HG03097 (cell line): ENCODE measurements around the gene ZNF79.

Experiments used
- ATAC-seq: cut with Tn5 transposase; IDR thresholded peaks from one replicate; pipeline ENCODE4 v1.9.1; 2021; ENCODE audit not compliant: unreplicated experiment, low FRiP score

Gene ZNF79

DNA sequence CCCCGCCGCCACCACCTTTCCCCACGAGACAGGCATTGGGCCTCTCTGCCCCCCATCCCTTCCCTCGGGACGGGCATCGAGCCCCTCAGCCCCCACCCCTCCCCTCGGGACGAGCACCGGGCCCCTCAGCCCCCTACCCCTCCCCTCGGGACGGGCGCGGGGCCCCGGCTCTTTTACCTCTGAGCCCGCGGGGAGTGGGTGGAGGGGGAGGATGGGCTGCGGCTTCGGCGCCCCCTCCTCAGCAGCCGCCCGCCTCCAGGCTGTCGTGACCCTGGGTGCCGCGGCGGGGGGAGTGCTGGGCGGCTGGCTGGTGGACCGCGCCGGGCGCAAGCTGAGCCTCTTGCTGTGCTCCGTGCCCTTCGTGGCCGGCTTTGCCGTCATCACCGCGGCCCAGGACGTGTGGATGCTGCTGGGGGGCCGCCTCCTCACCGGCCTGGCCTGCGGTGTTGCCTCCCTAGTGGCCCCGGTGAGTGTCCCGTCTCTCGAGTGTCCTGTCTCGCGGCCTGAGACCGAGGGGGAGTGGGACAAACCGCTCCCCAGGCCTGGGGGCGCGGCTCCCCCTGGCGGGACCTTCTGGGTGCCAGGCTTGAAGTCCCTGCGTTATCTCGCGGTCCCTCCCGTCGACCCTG is 26.4 kb upstream of the ZNF79 start:
- no peak for ATAC-seq

DNA sequence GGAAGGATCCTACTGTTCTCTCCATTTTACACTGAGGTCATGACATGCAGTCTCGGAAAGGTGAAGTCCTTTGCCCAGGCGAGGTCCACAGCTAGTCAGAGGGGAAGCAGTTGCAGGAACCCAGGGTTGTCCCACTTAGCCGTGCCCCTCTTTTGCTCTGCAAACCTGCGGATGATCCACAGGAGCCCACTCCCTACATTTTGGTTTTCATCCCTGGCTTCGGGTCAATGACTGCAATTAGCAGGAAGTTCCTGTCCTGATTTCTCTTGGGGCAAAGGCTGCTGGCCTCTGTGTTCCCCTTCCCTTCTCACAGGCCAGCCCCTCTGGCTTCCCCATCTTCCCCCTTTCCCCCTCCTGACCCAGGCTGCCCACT is 25.9 kb upstream of the ZNF79 start:
- no peak for ATAC-seq

DNA sequence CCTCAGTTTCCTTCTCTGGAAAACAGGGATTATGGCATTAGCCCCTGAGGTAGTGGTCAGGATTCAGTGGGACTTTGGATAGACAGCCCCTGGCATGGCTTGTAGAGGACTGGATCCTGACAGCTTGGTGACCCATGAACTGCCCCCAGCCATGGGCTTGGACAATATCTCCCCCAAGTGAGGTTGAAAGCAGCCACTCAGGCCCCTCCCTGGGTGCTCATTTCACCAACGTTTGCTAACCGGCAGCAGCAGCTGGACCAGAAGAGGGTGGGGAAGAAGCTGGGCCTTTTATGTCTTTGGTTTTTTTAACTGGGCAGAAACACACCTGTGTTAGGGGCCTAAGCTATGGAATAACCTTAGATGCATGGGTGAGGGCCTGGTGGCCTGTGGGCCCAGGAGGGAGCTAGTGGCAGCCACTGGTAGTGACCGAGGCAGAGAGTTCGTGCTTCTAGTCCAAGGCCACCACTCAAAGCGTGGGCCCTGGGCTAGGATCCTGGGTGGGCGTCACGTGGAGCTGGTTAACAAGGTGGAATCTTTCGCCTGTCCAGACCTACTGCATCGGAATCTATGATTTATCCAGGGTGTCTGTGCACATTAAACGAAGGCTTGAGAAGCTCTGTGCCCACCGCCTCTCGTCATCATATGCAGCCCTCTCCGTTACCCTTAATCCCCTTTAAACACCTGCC is 25.3 kb upstream of the ZNF79 start:
- ATAC-seq: no peak

DNA sequence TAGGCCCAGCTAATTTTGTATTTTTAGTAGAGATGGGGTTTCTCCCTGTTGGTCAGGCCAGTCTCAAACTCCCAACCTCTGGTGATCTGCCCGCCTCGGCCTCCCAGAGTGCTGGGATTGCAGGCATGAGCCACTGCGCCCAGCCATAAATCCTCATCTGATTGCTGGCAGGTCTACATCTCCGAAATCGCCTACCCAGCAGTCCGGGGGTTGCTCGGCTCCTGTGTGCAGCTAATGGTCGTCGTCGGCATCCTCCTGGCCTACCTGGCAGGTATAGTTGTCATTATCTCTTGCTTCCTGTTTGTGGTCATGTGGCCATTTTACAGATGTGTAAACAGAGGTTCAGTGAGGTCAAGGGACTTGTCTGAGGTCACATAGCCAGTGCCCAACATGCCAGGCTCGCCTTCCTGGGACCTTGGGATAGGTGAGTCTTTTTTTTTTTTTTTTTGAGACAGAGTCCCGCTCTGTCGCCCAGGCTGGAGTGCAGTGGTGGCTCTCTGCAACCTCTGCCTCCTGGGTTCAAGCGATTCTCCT is 24.4 kb upstream of the ZNF79 start:
- ATAC-seq: no peak

DNA sequence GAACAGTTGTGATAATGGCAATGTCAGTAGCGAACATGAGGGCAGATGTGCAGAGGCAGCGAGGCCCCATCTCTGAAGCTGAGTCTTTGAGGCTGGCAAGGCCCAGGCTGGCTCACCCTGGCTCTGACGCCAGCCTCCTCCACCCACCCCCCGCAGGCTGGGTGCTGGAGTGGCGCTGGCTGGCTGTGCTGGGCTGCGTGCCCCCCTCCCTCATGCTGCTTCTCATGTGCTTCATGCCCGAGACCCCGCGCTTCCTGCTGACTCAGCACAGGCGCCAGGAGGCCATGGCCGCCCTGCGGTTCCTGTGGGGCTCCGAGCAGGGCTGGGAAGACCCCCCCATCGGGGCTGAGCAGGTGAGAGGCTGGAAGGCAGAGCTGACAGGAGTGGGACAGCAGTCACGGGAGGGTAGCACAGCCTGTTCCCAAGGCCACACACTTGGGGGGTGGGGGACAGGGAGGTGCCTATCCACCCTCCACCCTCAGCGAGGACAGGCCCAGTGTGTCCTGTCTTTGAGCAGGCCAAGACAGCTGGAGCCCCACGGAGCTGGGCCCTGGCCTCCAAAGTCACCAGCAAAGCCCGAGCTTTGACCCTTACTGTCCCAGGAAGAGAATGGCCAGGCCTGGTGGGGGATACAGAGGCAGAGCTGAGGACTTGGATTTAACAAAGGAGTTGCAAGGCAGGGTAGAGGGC is 21.6 kb upstream of the ZNF79 start:
- ATAC-seq: no peak

DNA sequence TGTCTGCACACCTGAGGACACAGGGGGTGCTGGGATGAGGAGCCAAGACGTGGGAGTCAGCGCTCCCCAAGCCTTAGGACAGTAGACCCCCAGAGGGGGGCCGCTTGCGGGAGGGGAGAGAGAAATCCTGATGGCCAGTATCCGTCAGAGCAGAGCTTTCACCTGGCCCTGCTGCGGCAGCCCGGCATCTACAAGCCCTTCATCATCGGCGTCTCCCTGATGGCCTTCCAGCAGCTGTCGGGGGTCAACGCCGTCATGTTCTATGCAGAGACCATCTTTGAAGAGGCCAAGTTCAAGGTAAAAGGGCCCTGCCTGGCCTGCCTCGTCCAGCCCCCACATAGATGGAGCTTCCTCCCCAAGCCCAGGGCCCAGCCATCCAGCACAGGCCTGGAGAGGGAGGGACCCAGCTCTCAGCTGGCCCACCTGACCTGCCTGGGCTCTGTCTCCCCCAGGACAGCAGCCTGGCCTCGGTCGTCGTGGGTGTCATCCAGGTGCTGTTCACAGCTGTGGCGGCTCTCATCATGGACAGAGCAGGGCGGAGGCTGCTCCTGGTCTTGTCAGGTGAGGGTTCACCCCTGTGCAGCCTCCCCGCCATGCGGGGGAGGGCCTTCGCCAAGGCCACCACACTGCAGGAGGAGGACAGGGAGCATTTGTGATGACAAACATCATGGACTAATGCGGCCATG is 20.5 kb upstream of the ZNF79 start:
- no peak for ATAC-seq

DNA sequence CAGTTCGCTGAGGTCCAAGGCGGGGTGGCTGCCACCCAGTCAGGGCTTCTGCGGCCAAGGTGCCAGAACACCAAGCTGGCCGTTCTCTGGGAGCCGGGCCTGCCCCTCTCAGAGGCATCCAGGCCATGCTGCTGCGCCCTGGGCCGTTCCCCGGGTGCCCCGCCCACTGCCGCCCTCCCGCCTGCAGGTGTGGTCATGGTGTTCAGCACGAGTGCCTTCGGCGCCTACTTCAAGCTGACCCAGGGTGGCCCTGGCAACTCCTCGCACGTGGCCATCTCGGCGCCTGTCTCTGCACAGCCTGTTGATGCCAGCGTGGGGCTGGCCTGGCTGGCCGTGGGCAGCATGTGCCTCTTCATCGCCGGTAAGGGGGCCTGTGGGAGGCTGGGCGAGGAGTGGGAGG is 19.6 kb upstream of the ZNF79 start:
- ATAC-seq: no peak

DNA sequence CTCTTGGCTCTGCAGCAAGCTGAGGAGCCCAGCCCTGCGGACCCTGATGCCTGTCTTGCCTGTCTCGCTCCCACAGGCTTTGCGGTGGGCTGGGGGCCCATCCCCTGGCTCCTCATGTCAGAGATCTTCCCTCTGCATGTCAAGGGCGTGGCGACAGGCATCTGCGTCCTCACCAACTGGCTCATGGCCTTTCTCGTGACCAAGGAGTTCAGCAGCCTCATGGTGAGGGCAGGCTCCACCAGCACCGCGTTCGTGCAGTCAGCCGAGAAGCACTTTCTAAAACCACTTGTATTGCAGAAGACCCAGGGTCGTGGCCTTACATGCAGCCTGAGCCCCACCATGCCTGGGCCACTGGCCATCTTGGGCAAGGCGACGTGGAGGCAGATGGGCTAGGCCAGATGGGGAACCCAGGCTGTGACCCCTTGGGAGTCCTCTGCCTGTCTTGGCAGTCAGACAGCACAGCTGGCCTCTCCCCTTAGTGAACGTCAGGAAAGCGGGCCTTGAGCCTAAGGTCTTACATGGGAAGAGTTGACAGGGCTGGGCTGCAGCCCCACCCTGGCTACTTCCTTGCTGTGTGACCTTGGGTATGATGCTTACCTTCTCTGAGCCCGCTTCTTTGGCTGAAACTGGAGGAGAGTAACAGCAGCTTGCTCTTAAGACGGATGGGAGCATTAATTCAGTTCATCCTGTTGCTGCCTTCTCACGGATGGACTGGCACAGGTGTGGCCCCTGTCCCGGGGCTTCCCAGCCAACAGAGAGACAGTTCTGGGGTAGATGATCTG is 18.6 kb upstream of the ZNF79 start:
- no peak for ATAC-seq

DNA sequence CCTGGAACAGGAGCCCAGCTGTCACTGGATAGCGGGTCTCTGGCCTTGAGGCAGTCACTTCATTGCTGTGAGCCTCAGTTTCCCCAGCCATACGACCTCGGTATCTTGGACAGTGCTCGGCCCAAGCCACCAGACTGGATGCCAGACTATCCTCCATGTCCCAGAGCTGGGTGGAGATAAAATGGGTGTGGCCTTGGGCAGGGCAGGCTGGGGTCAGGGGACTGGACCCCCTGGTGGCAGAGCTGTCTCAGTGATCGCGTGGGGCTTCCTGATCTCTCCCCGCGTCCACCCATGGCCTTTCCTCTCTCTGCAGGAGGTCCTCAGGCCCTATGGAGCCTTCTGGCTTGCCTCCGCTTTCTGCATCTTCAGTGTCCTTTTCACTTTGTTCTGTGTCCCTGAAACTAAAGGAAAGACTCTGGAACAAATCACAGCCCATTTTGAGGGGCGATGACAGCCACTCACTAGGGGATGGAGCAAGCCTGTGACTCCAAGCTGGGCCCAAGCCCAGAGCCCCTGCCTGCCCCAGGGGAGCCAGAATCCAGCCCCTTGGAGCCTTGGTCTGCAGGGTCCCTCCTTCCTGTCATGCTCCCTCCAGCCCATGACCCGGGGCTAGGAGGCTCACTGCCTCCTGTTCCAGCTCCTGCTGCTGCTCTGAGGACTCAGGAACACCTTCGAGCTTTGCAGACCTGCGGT is 17.2 kb upstream of the ZNF79 start:
- no peak for ATAC-seq

DNA sequence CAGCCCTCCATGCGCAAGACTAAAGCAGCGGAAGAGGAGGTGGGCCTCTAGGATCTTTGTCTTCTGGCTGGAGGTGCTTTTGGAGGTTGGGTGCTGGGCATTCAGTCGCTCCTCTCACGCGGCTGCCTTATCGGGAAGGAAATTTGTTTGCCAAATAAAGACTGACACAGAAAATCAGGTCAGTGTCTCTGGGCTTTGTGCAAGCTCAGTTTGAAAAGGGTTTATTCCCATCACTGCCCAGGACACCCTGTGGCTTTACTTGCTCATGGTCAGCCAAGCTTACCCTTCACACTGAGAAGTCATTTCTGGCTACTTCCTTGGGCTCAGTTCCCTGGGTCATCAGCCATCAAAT is 16.7 kb upstream of the ZNF79 start:
- no peak for ATAC-seq

DNA sequence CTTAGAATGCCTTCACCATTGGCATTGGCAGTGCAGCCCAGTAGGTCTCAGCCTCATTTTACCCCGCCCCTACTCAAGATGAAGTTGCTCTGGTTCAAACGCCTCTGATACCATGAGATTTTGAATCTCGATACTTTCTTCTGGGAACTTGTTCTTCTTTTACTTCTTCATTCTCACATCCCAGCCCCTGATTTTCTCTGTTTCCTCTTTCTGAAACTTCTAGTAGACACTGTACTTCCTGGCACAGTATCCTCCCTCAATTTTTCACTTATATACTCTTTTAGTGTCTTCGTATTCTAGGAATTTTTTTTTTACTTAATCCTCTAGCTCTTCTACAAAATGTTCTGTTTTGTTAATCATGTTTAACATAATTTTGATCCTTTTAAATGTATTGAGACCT is 13.1 kb upstream of the ZNF79 start:
- ATAC-seq: no peak

DNA sequence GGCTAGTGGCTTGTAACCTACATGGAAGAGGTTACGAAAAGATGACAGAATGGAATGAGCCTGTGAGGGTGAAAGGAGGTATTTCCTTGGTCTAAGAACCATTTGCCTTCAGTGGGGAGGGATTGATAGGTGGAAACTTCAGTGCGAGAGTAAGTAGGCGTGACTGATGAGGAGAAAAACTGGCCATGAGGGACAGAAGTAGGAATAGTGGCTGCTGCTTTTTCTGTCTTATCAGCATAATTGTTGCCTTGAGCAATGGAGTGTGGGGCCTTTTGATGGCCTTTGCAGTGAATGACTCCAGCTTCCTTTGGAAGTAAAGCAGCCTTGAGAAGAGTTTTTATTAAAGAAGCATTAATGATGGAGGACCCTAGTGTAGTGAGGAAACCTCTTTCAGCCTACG is 9.0 kb upstream of the ZNF79 start:
- no peak for ATAC-seq

DNA sequence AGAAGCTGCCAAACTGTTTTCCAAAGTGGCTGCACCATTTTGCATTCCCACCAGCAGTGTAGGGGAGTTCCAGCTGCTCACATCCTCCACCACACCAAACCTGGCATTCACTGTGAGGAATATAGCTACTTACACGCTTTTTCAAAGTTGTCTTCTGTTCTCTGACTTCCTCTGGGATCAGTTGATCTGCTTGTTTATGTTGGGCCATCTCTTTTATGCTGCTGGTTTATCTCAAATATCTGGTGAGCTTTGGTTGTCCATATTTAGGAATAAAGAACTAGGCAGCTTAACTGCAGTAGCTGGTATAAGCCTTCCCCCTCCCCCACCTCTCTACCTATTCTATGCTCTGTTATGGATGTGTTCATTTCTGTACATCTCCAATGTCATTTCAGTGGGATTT is 8.5 kb upstream of the ZNF79 start:
- no peak for ATAC-seq

DNA sequence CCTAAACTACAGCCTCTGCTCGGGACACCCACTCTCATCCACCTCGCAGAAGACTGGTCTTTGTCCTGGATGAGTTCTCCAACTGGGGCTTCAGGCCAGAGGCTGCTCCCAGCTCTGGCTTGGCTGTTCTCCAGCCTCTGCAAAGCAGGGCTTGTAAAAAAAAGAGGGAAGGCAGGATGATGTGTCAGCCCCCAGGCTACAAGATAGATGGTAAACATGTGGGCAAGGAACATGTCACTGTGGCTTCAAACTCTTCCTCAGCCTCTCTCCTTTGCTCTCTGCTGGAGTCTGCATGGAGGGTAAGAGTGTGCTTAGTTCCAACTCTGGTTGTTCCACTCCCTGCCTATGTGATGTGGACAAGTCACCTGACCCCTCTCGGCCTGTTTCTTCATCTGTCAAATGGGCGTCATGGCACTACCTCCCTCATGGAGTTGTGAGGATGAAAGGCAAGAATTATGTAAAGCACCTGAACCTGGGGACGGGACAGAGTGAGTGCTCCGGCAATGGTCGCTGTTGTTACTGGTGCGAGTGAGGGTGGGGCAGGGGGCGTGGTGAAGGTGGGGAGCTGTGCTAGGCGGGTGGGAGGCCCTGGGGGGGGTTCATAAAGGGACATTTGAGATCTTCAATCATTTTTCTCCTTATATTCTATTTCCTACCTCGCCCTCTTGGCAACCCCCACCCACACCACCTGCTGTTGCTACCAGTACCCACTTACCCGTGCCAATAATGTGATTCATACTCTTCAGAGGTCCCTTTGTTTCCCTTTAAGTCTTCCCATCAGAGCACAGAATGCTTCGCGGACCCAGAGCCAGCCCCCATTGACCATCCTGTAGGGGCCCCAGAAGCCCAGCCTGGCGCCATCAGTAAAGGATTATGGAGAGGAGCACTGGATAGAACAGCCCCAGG is 6.8 kb upstream of the ZNF79 start:
- no peak for ATAC-seq

DNA sequence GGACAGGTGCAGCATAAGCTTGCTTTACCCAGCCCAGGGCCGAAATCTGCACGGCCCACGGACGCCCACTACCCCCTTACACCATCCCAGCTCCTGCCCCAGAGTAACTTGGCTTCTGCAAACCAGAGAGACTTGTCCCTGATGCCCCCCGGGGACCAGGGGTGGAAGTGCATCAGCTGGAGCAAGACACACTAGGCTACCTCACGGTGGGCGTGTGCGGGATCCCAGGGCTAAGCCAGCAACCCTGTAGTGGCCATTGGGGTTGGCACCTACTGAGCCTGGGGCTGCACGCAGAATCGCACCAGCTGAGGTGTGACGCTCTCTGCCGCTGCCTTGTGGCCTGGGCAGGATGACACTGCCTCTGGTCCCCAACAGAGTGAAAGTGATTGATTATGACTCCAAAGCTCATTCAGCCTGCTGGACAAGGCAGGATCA is 6.1 kb upstream of the ZNF79 start:
- no peak for ATAC-seq

DNA sequence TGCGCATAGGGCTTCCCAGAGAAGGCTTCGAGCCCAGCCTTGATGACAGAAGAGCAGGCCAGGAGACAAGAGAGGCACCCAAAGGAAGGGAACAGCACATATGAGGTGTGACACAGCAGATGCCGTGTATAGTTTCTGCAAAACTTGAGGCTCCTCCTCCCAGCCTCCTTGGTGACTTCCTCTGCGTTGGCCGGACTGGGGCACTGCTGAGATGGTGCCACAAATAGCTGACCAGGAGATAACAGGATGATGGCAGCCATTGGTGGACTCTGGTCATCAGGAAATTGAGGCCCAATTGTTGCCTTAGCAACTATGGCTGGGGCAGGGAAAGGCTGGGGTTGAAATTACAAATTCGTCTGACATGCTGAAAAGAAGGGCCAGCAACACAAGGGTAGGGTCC is 4.8 kb upstream of the ZNF79 start:
- ATAC-seq: no peak

DNA sequence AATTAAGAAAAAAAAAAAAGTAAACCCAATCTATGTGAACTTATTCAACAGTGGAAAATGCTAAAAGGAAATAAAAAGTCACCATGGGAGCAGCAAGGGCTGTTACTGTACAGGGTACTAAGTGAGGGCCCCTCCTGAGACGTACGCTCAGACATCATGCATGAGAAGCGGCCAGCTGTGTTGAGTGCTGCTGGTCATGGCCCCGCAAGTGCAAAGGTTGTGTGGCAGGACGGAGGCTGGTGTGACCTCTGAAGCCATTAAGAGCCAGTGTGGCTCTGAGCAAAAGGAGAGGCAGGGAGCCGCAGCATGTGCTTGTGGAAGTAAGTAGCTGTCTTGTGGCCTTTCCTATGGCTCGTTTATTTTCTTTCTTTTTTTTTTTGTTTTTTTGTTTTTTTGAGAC is 3.1 kb upstream of the ZNF79 start:
- ATAC-seq: no peak

DNA sequence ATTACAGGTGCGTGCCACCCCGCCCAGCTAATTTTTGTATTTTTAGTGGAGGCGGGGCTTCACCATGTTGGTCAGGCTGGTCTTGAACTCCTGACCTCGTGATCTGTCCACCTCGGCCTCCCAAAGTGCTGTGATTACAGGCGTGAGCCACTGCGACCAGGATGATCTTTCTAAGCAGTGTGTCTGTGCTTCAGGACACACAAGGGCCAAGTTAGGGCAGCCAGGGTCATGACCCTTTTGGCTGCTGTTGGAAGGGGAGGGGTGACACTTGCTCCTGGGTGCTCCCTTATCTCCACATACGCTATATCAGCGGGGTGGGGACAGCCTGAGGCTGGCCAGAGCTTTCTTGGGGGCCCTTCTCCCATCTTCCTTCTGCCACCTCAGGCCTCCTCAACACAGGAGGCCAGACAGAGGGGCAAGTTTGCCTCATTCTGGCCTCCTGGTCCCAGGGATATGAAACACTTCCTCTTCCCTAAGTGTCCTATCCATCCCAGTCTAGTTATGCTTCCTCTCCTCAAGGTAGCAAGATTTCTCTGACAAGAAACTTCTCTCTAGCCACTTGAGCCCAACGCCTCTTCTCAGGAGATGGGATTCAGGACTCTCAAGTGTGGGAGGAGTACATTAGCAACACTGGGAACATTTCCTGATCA is 1.9 kb upstream of the ZNF79 start:
- no peak for ATAC-seq

DNA sequence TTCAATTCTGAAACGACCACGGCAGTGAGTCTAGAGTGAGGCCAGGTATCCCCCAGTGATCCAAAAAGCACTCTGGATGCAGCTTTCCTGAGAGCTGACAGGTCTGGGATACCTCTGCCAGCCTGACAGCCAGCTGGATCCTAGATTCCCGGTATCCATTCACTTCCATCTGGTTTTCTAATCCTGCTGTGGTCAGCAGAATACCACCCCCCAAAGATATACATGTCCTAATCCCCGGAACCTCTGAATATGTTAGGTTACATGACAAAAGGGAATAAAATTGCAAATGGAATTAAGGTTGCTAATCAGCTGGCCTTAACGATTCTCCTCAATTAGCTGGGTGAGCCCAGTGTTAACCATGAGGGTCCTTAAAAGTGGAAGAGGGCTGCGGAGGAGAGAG is 1.4 kb upstream of the ZNF79 start:
- no peak for ATAC-seq
